Right lobe of liver (tissue), 4 donors: Measurements from ENCODE around the gene FAM219A.

Experiments used
- POLR2A ChIP-seq: fragments of 450-650 bp; IDR thresholded peaks from one replicate; pipeline ENCODE4 v1.6.1; 2017; ENCODE audit warnings: antibody characterized with exemption, mild to moderate bottlenecking
- TF ChIP-seq, protein P1 (sequence below), 4 donors: fragments of 200-600 bp in 3 of 4; fragments of 450-650 bp in 1 of 4; IDR thresholded peaks; one replicate each; pipeline versions ENCODE4 v1.5.1 to v1.8.0; 2016 to 2022; ENCODE audit warnings: antibody characterized with exemption in 4 of 4, mild to moderate bottlenecking in 2 of 4
- donor health status: DM: no; HTN: no; CAD: no.
- donor health status: DM: no; HTN: no; CAD: no.
- donor health status: DM: no; HTN: yes; CAD: no.

DNA sequence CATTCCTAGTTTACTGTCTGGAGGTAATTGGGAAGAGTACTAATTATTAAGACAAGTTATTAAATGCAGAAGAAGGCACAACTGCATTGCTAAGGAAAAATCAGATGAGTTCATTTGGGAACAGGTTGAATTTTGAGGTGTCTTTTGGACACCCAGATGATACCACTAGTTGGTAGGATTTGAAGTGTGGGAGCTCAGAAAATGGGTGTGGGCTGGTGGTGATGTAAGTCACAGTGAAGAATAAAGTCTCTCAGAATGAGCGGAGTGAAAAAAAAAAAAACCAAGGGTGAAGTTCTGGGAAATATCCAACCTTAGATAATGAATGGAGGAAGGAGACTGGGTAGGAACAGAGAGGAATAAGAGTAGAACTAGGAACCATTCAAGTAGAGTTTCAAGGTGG, 46.0 kb downstream of the FAM219A start:
- TF ChIP-seq, protein P1, sequence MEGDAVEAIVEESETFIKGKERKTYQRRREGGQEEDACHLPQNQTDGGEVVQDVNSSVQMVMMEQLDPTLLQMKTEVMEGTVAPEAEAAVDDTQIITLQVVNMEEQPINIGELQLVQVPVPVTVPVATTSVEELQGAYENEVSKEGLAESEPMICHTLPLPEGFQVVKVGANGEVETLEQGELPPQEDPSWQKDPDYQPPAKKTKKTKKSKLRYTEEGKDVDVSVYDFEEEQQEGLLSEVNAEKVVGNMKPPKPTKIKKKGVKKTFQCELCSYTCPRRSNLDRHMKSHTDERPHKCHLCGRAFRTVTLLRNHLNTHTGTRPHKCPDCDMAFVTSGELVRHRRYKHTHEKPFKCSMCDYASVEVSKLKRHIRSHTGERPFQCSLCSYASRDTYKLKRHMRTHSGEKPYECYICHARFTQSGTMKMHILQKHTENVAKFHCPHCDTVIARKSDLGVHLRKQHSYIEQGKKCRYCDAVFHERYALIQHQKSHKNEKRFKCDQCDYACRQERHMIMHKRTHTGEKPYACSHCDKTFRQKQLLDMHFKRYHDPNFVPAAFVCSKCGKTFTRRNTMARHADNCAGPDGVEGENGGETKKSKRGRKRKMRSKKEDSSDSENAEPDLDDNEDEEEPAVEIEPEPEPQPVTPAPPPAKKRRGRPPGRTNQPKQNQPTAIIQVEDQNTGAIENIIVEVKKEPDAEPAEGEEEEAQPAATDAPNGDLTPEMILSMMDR (IDR thresholded peaks at IDR 0.05), result no peak
- no peak for TF ChIP-seq POLR2A
